ENCODE measurements around the gene VIL1.

VIL1 gene

DNA sequence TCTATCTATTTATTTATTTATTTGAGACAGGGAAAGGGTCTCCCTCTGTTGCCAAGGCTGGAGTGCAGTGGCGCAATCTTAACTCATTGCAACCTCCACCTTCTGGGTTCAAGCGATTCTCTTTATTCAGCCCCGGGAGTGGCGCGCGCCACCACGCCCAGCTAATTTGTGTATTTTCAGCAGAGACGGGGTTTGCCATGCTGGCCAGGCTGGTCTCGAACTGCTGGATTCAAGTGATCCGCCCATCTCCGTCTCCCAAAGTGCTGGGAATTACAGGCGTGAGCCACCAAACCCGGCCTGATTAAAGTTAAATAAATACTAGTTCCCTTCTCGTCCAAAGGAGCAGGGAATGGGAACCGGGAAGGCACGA is 23.5 kb upstream of the VIL1 start:
- no peak for DNase-seq

DNA sequence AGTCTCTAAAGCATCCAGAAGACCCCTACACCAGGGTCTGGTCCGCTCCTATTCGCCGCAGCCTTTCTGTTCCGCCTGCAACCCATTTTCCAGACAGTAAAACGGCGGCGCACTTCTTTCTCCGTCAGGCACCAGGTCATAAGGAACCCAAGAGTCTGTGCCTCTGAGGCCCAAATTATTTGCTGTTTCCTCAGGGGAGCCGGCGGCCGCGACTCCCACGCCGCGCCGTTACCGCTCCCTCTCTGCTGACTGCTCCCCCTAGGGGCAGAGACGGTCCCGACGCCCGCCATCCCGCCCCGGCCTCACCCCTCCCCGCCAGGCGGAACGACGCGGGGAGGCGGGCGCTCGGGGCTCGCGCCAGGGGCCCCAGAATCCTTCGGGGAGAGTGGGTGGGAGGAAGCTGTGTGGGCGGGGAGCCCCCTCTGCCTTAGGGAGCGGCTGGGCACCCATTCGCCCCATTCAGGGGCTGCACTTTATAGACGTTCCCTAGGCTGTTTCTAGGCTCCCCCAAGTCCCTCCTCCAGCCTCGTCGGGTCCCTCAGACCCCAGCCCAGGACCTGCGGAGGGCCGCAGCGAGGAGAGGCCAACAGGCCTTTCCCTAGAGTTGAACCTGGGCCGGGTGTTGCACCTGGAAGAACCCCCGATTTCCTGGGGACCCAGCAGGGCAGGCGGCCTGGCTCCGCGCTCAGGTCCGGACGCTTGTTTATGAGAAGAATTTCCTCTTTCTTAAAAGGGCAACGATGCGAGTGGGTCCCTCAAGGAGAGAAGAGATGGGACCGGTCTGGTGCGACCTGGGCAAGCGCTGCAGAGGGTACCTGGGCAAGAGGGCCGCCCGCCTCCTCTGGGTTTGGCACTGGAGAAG is 22.9 kb upstream of the VIL1 start:
- peak; percentile 68 for DNase-seq

DNA sequence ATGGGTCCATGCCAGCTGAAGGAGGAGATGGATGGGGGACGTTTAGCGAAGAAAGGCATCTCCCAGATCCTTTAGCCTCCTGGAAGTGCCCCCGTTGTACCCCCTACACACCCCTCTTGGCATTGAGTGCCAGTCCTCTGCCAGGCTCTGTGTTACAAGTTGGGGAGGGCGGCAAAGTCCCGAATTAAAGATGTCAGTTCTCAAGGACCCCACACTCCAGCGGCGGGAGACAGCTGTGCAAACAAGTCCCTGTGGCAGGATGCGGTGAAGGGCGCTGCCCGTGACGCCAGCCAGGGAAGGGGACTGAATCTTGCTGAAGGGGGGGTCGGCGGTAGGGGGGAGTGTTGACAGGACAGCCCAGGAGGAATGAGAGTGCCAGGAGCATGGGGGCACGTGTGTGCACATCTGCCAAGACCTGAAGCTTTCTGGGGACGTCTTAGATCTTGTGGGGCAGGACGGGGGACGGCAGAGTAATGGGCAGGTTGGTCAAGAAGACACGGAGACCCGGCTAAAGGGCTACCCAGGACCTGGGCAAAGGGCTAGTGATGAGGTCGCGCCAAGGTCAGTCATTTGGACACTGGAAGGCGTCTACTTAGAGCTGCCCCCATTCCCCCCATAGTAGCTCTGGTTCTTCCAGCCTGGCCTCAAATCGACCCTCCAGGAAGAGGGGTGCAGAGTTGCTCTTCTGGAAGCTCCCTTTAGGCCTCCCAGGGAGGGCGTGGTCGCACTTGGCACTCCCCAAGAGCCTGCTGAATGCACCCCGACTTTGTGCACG is 22.0 kb upstream of the VIL1 start:
- peak; percentile 27 for DNase-seq

DNA sequence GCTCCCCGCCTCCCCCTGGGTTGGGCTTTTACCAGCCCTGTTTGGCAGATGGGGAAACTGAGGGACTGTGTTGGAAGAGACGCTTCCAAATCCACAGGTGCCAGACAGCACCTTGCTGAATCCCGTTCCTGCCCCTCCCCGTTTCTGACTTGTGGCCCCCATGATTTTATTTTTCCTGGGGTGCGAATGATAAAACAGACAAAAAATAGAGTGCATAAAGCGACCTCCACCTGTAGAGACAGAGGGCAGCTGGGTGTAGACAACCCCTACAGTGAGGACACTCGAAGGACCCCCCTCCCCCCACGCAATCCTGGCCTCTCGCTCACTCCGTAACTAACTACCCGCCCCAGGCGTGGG is 21.5 kb upstream of the VIL1 start:
- DNase-seq = no peak

DNA sequence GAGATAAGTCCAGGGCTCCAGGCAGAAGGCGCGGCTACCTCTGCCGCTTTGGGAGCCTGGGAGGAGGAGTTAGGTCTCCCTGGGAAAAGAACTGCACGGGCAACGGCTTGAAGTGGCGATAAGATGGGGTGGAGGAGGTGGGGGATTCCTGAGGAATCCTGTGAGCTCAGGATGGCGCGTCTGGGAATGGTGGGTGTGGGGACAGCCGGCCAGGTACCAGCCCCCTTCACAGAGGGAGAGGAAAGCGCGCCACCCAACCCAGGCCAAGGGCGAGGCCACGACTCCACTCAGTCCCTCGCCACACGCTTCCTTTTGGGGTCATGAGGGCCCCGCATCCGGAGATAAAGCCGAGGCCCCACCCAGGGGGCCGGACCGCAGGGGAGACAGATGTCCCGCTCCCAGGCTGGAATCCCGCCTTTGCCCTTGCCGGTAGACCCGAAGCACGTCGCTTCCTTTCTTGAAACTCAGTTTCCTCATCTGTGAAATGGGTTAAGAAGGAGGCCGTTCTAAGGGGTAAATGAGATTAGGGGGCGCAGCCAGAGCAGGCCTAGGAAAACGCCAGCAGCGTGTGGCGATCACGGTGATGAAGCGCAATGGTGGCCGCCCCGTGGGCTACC is 21.0 kb upstream of the VIL1 start:
- DNase-seq = peak; percentile 13

DNA sequence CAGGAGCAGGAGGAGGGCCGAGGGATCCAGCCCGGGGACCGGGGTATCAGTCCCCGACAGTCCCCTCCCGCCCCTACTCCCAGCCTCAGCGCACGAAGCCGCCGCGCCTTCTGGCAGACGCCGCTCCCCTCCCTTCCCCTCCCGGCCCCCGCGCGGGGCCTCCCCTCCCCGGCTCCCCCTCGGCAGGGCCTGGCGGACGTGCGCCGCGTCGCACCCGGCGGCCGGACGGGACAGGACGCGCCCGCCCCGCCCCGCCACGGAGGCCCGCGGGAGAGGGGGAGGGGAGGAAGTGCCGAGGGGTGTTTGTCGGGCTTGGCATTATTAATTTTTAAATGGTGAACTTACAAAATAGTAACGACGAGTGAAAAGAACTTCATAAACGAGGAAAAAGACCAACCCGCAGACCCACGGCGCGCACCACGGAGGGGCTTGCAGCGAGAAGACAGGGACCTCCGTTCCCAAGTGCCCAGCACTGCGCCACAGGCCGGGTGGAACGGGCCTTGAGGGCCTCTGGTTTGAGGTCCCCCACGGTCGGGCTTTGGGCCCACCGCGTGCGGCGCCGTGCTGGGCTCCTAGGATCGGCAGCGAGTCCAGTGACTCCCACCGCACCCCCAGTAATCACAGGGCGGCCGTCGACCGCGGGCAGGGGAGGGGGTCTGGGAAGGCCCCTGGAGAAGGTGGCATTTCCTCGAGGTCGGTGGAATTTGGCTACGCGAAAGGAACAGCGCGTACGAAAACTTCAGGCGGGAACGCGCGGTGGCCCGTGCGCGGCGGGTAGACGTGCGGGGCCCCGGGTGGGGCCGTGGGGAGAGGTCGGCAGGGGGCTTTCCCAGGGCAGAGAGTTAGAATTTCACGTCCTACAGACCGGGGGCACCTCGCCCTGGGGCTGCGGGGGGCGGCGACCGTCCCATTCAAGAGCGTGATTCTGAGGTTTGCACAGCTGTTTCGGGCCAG is 20.2 kb upstream of the VIL1 start:
- DNase-seq = no peak

DNA sequence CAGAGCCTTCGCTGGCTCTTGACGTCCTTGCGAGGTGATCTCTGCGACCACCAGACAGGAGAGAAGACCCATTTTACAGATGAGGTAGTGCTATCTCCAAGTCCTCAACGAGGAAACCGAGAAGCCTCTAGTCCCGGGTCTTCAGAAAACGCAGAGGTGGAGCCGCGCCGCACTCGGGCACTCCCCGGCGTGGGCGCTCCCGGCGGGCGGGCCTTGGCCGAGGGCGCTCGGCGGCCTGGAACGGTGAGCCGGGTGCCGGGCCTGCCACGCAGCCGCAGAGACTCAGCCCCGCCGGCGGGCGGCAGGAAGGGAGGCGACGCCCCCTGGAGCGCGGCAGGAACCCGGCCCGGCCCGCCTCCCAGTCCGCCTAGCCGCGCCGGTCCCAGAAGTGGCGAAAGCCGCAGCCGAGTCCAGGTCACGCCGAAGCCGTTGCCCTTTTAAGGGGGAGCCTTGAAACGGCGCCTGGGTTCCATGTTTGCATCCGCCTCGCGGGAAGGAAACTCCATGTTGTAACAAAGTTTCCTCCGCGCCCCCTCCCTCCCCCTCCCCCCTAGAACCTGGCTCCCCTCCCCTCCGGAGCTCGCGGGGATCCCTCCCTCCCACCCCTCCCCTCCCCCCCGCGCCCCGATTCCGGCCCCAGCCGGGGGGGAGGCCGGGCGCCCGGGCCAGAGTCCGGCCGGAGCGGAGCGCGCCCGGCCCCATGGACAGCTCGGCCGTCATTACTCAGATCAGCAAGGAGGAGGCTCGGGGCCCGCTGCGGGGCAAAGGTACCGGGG is 19.3 kb upstream of the VIL1 start, which contains the start of gene CTDSP1:
CTDSP1 (plus strand) TSS at position 478 of the 776 bp plus-strand sequence; CDS start at position 701, 223 bp downstream.
- DNase-seq = peak; percentile 15

DNA sequence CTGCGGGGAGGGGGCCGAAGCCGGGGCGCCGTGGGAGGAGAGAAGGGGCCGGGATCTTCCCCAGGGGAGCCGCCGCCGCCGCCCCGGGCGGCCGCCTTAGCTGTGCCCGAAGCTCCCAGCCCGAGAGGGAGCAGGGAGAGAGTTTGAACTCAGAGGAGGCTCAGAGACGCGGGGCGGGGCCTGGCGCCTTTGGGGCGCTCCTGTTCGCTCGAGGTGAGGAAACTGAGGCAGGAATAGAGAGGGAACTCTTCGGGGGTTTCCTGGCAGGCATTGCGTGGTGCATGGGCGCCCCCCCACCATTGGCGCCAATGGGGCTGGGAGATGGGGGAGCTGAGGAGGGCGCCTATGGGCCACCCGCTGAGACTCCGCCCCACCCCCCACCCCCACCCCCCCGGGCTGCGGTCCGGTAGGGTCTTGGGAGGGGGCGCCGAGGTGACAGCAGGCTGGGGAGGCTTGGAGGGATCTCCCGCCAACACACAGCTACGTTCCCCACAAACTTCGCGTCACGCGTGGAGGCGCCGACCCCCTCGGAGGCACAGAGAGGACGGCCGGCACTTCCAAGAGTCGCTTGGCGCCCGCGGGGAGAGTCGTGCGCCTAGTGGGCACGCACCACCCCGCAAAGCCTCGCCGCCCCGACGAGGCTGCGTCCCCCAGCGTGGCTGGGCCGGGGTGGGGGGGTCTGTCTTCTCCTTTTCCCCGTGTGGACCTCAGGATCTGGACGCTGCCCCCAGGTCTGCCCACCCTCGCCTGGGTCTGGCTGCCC is 18.6 kb upstream of the VIL1 start:
- DNase-seq = no peak

DNA sequence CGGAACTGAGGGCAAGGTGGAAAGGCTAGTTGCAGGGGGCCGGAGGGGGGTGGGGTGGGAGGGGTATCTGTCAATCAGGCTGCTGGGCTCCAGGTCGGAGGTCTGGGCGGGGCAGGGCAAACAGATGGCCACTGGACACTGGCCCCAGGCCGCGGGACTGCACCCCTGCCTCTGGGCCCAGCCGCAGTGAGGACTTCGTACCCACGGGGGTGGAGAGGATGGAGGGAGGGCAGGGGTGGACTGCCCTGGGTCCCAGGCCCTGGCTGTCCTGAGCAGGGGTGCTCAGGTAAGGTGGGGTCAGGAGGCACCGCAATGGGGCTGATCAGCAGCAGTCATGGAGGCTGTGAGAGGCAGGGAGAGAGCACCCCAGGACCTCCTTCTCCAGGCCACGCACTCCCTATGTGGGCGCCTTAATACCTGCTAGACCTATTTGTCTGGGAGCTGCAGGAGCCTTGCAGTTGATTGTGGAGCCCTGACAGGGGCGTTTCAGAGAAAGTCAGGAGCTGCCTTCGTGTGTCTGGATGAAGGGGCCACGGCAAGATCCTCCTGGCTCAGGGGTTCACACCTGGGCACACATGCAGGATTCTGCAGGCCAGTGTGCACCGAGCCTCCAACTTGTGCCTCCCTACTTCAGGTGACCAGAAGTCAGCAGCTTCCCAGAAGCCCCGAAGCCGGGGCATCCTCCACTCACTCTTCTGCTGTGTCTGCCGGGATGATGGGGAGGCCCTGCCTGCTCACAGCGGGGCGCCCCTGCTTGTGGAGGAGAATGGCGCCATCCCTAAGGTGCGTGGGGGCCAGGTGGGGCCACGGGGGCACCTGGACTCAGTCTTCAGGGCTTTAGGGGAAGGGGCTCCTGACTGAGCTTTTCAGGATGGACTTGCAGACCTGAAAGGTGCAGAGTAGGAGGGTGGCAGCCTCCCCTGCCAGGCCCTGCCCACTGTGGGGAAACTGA is 17.7 kb upstream of the VIL1 start:
- no peak for DNase-seq

DNA sequence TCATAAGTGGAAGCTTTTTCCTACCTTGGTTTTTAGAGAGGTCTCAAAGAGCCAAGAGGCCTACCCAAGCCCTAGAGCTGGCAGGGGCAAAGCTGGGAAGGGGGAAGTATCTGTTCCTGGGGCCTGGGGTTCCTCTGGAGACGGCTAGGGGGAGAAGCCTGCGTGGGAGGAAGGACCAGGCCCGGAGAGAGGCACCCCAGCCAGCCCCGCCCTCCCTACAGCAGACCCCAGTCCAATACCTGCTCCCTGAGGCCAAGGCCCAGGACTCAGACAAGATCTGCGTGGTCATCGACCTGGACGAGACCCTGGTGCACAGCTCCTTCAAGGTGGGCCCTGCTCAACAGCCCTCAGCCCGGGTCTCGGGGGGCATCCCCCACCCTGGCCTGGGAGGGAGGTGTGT is 17.0 kb upstream of the VIL1 start:
- DNase-seq = no peak

DNA sequence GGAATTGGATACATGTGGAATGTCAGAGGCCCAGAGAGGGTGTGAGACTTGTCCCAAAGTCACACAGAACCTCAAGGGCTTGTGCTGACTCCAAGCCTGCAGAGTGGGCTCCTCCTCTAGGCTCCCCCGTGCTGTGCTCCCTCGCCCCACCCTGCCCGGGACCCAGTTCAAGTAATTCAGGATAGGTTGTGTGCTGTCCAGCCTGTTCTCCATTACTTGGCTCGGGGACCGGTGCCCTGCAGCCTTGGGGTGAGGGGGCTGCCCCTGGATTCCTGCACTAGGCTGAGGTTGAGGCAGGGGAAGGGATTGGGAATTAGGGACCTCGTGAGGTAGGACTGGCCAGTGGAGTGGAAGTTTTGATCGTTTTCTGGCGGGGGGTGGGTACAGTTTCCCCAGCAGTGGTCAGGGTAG is 16.4 kb upstream of the VIL1 start:
- no peak for DNase-seq

DNA sequence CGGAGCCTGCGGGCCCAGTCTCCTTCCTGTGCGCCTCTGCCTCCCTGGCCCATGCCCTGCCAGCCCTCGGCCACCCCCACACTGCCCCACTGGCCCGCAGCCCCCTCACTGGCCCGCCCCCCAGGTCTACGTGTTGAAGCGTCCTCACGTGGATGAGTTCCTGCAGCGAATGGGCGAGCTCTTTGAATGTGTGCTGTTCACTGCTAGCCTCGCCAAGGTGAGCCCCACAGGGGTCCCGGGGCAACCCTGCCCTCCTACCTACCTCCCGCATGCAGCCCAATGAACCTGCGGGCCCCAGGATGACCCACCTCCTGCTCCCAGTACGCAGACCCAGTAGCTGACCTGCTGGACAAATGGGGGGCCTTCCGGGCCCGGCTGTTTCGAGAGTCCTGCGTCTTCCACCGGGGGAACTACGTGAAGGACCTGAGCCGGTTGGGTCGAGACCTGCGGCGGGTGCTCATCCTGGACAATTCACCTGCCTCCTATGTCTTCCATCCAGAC is 16.0 kb upstream of the VIL1 start:
- no peak for DNase-seq

DNA sequence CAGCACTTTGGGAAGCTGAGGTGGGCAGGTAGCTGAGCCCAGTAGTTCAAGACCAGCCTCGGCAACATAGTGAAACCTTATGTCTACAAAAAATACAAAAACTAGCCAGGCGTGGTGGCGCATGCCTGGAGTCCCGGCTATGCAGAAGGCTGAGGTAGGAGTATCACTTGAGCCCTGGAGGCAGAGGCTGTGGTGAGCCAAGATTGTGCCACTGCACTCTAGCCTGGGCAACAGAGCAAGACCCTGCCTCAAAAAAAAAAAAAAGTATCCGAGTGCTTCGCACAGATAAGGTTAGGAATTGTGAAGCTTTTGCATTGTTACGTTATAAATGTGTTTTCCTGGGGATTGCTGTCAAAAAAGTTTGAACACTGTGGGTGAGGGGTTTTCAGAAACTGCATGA is 15.1 kb upstream of the VIL1 start:
- no peak for DNase-seq

DNA sequence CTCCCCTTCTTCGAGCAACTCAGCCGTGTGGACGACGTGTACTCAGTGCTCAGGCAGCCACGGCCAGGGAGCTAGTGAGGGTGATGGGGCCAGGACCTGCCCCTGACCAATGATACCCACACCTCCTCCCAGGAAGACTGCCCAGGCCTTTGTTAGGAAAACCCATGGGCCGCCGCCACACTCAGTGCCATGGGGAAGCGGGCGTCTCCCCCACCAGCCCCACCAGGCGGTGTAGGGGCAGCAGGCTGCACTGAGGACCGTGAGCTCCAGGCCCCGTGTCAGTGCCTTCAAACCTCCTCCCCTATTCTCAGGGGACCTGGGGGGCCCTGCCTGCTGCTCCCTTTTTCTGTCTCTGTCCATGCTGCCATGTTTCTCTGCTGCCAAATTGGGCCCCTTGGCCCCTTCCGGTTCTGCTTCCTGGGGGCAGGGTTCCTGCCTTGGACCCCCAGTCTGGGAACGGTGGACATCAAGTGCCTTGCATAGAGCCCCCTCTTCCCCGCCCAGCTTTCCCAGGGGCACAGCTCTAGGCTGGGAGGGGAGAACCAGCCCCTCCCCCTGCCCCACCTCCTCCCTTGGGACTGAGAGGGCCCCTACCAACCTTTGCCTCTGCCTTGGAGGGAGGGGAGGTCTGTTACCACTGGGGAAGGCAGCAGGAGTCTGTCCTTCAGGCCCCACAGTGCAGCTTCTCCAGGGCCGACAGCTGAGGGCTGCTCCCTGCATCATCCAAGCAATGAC is 14.4 kb upstream of the VIL1 start:
- DNase-seq = no peak

DNA sequence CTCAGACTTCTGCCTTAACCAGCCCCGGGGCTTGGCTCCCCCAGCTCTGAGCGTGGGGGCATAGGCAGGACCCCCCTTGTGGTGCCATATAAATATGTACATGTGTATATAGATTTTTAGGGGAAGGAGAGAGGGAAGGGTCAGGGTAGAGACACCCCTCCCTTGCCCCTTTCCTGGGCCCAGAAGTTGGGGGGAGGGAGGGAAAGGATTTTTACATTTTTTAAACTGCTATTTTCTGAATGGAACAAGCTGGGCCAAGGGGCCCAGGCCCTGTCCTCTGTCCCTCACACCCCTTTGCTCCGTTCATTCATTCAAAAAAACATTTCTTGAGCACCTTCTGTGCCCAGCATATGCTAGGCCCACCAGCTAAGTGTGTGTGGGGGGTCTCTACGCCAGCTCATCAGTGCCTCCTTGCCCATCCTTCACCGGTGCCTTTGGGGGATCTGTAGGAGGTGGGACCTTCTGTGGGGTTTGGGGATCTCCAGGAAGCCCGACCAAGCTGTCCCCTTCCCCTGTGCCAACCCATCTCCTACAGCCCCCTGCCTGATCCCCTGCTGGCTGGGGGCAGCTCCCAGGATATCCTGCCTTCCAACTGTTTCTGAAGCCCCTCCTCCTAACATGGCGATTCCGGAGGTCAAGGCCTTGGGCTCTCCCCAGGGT is 13.7 kb upstream of the VIL1 start:
- DNase-seq = no peak

DNA sequence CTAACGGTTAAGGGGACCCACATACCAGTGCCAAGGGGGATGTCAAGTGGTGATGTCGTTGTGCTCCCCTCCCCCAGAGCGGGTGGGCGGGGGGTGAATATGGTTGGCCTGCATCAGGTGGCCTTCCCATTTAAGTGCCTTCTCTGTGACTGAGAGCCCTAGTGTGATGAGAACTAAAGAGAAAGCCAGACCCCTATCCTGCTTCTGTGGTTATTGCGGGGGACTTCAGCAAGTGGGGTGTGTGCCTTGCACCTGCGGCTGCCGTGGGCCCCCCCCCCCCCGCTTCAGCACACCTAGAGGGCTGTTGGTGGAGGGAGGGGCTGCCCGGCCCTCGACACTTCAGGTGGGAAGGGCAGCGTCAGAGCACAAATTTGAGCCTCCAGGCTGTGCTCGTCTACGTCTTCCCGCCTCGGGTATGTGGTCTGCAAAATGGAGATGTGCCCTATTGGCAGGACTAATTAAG is 13.1 kb upstream of the VIL1 start:
- no peak for DNase-seq

DNA sequence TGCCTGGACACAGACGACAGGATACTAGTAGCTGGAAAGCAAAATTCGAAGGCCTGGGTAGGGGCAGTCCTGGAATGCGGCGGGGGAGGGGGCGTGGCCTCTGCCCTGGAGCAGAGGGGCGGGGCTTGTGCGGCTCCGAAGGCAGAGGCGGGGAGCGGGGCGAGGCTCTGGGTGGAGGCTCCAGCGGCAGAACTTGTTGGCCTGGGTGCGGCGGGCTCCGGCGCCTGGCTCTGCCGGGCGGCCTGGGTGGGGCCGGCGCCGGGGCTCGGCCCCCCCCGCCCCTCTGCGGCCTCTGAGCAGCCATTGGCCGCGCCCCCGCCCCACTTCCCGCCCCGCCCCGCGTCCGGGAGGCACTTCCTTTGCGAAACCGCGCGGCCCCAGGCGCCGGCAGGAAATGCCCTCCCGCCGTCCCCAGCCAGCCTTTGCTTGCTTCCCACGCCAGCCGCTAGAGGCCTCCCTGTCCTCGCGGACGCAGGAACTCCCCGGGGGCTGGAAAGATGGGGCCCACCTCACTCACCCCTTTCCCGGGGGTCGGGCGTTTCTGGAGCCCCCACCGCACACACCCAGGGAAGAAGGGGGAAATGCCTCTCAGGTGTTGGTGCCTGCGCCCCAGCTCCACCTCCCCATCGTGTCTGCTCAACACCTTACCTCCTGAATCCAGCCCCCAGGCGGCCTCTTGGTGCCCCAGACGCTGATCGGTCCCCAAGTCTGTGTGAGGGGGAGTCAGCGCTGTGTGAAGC is 12.5 kb upstream of the VIL1 start:
- DNase-seq = peak; percentile 79
